Vagina (tissue), 2 donors: ENCODE results near the gene PRG3. TPM values are rescaled to one million over a fixed set of nuclear protein-coding genes. Genes with fewer than 3 reads are reported as not detected.

Experiments used
- DNase-seq, 2 donors: peaks; one replicate each; pipeline ENCODE4 v3.0.0-alpha.2; 2017; ENCODE audit errors: extremely low spot score in 2 of 2
- H3K27ac ChIP-seq: fragments of 200-600 bp; sonication (generic); one replicate; pipeline ENCODE4 v1.5.1; 2019
- H3K27me3 ChIP-seq: fragments of 200-600 bp; sonication (generic); one replicate; pipeline ENCODE4 v1.5.1; 2019
- H3K36me3 ChIP-seq, 2 donors: fragments of 200-600 bp; sonication (generic); one replicate each; pipeline ENCODE4 v1.5.1; 2017 to 2019
- H3K4me1 ChIP-seq: fragments of 200-600 bp; sonication (generic); one replicate; pipeline ENCODE4 v1.5.1; 2019
- H3K4me3 ChIP-seq, 2 donors: fragments of 200-600 bp; sonication (generic); 1 replicate in 1 of 2; 2 replicates in 1 of 2; pipeline ENCODE4 v1.5.1; 2016 to 2019
- H3K9me3 ChIP-seq: fragments of 200-600 bp; sonication (generic); one replicate; pipeline ENCODE4 v1.5.1; 2019
- CTCF ChIP-seq, 3 experiments: fragments of 450-650 bp in 2 of 3; fragments of 200-600 bp in 1 of 3; sonication (generic) in 1 of 3; IDR thresholded peaks; one replicate each; pipeline ENCODE4 v1.5.1; 2017 to 2019; ENCODE audit warnings: antibody characterized with exemption in 3 of 3, mild to moderate bottlenecking in 2 of 3, moderate library complexity in 2 of 3
- POLR2A ChIP-seq, 2 donors: fragments of 450-650 bp; IDR thresholded peaks; one replicate each; pipeline ENCODE4 v1.6.1; 2017; ENCODE audit warnings: antibody characterized with exemption in 2 of 2, mild to moderate bottlenecking in 2 of 2, moderate library complexity in 2 of 2
- POLR2AphosphoS5 ChIP-seq, 2 donors: sonication (generic); formaldehyde crosslinking; IDR thresholded peaks; one replicate each; pipeline ENCODE4 v1.9.0; 2017; ENCODE audit warnings: antibody characterized with exemption in 2 of 2, mild to moderate bottlenecking in 2 of 2, low read depth in 1 of 2; ENCODE audit not compliant: insufficient read depth in 1 of 2
- intact Hi-C: fragments of 100-400 bp; cut with DNase I; formaldehyde crosslinking; loops from one replicate; pipeline ENCODE4 v1.15.1; 2023
- total RNA-seq: library from RNA; depleted of rRNA; stranded (reverse); fragments of >200 nt; gene quantifications from one replicate; pipeline ENCODE4 v1.2.3, GENCODE V29; 2016

The PRG3 gene
- total RNA-seq, 1 donor from 2014 or later = not detected

DNA sequence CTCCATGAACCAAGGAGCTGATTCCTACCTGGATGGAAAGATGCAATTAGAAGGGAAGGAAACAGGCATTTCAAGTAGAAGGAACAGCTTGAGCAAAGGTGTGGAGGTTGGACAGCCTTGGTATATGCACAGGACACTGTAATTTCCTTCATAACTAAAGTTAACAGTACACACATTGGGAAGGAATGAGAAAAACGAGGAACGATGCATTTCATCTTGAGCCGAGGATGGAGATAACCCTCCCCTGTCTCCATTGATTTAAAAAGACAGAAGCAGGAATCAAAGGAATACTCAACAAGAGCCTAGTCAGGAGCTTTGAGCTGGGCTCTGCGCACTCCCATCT, 11.8 kb upstream of the PRG3 start:
- Histone ChIP-seq H3K27ac (no peak overlapping the region), H3K4me1 (no peaks in the 10 kb centered on the region), H3K9me3 (no peaks in the 10 kb centered on the region), H3K4me3 (no peak overlapping the region), H3K27me3 (no peaks in the 10 kb centered on the region), H3K36me3 (no peaks in the 10 kb centered on the region)
- intact Hi-C loops = no loop called here
- TF ChIP-seq POLR2A (IDR thresholded peaks at IDR 0.05) (no peak), POLR2AphosphoS5 (IDR thresholded peaks at IDR 0.05; ENCODE audit: insufficient read depth in 1 of 2, low read depth in 1 of 2) (no peak), CTCF (IDR thresholded peaks at IDR 0.05) (no peak)
- DNase-seq = no peak

DNA sequence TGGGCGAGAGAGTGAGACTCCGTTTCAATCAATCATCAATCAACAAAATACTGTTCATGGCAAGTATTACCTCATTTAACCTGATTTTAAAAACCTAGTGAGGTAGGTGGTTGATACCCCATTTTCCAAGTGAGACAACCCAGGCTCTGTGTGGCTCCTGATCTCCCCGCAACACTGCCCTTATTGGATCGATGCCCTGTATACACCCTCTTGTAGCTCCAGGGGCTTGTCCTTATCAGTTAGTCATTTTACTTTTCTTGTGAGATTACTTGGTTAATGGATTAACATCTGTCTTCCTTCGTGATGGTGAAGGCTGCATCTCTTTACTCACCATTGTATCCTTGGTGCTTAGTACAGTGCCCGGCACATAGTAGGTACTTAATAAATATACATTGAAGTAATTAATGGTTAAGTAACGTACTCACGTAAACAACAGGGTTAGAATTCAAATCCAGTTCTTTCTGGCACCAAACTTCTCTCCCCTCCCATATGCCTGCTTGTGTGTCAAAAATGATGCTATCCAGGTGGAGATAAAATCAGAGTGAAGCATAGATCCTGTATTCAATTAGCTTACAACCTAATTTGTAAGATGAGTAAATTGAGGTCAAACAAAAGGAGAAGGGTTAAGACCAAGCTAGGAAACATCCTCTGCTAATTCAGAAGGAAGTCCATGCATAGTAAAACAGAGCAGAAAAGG, 11.3 kb upstream of the PRG3 start:
- H3K9me3 ChIP-seq = no peaks in the 10 kb centered on the region
- TF ChIP-seq POLR2AphosphoS5 (IDR thresholded peaks at IDR 0.05; ENCODE audit: insufficient read depth in 1 of 2, low read depth in 1 of 2) = no peak
- no peak for TF ChIP-seq CTCF (IDR thresholded peaks at IDR 0.05)
- TF ChIP-seq POLR2A (IDR thresholded peaks at IDR 0.05) = no peak
- DNase-seq = no peak

GRCh38 chr11:57391539-57391938, 10.6 kb upstream of the PRG3 start:
- intact Hi-C loops = no loop called here
- DNase-seq = no peak
- Histone ChIP-seq H3K27me3 (no peaks in the 10 kb centered on the region), H3K4me3 (no peak overlapping the region), H3K36me3 (no peaks in the 10 kb centered on the region), H3K4me1 (no peaks in the 10 kb centered on the region), H3K9me3 (no peaks in the 10 kb centered on the region), H3K27ac (no peak overlapping the region)
- TF ChIP-seq CTCF (IDR thresholded peaks at IDR 0.05) = no peak
- TF ChIP-seq POLR2A (IDR thresholded peaks at IDR 0.05) = no peak
- no peak for TF ChIP-seq POLR2AphosphoS5 (IDR thresholded peaks at IDR 0.05; ENCODE audit: insufficient read depth in 1 of 2, low read depth in 1 of 2)

More for the DNA sequence above, 11.3 kb upstream of the PRG3 start:
- Histone ChIP-seq H3K4me1 (no peaks in the 10 kb centered on the region), H3K4me3 (no peak overlapping the region), H3K36me3 (no peaks in the 10 kb centered on the region), H3K27ac (no peak overlapping the region), H3K27me3 (no peaks in the 10 kb centered on the region)
- intact Hi-C loops = no loop called here

GRCh38 chr11:57391111-57391510, 10.2 kb upstream of the PRG3 start:
- TF ChIP-seq POLR2A (IDR thresholded peaks at IDR 0.05) (no peak), POLR2AphosphoS5 (IDR thresholded peaks at IDR 0.05; ENCODE audit: insufficient read depth in 1 of 2, low read depth in 1 of 2) (no peak), CTCF (IDR thresholded peaks at IDR 0.05) (no peak)
- intact Hi-C loops = no loop called here
- no peak for DNase-seq
- Histone ChIP-seq H3K36me3 (no peaks in the 10 kb centered on the region), H3K27me3 (no peaks in the 10 kb centered on the region), H3K4me3 (no peak overlapping the region), H3K9me3 (no peaks in the 10 kb centered on the region), H3K27ac (no peak overlapping the region), H3K4me1 (no peaks in the 10 kb centered on the region)

DNA sequence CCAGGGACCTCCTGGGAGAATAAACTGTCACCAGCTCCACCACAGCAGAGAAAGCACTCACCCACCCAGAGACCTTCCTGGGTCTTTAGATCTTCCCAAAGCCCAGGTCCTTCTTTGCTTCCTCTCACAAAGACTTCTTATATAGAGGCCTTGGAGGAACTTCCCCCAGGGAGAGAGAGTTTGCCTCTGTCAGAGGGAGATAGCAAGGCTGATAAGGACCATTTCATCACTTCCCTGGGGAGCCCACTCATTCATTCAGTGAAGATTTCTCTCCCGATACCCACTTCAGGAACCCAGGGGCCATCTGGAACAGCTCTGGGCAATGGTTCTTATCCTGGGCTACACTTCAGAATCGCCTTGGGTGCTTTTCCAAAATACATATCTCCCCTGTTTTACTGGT, 9.6 kb upstream of the PRG3 start, which contains the start of gene PRG2:
PRG2 (minus strand) TSS at position 116 of the 400 bp plus-strand sequence. CDS start 706 bp downstream, outside the sequence.
- no peaks in the 10 kb centered on the region for H3K9me3 ChIP-seq
- no peak for TF ChIP-seq CTCF (IDR thresholded peaks at IDR 0.05)
- TF ChIP-seq POLR2AphosphoS5 (IDR thresholded peaks at IDR 0.05; ENCODE audit: insufficient read depth in 1 of 2, low read depth in 1 of 2) = no peak
- no peak for DNase-seq
- intact Hi-C loops = no loop called here
- no peaks in the 10 kb centered on the region for H3K36me3 ChIP-seq
- H3K4me1 ChIP-seq = no peaks in the 10 kb centered on the region
- no peak within 1 kb of the TSS for H3K27ac ChIP-seq
- H3K27me3 ChIP-seq = no peaks in the 10 kb centered on the region
- H3K4me3 ChIP-seq = no peak within 1 kb of the TSS
